IMR-90 (cell line): ENCODE measurements around the gene WHRN. TPM values are rescaled to one million over a fixed set of nuclear protein-coding genes. Genes with fewer than 3 reads are reported as not detected.
A peak's percentile ranks its signal among the peaks of the same experiment; 100 is the strongest.

Experiments used
- ATAC-seq: fragments of 200-7000 bp; cut with Tn5 transposase; 2 replicates; pipeline ENCODE4 v1.9.1; 2020; ENCODE audit warnings: low read depth, mild to moderate bottlenecking, moderate library complexity
- BruUV-seq: library from RNA; stranded (reverse); fragments of 400-500 nt; replicated peaks from 2 replicates; lab custom pipeline; 2021; lab: Mats Ljungman, UMichigan
- CTCF ChIA-PET: fragments of 300-600 bp; formaldehyde crosslinking; extraction: SDS; loops from one replicate; lab custom pipeline; 2021; ENCODE audit warnings: antibody characterized with exemption; lab: Yijun Ruan, JAX
- POLR2A ChIA-PET: fragments of 300-600 bp; sonication (Branson Sonifier 250); formaldehyde crosslinking; loops from one replicate; lab custom pipeline; 2022; ENCODE audit warnings: antibody characterized with exemption; ENCODE audit not compliant: unreplicated experiment; lab: Charles Lee
- DNase-seq: peaks from one replicate; pipeline ENCODE4 v3.0.0; 2013
- H2AFZ ChIP-seq: replicated peaks from 2 replicates; pipeline ENCODE3; 2013; ENCODE audit warnings: low read length, mild to moderate bottlenecking; ENCODE audit not compliant: poor library complexity
- H2AK5ac ChIP-seq: 2 replicates; pipeline ENCODE4 v1.6.1; 2013; ENCODE audit warnings: low read depth, low read length, inconsistent platforms
- H2AK9ac ChIP-seq: replicated peaks from 2 replicates; pipeline ENCODE3; 2013; ENCODE audit warnings: mild to moderate bottlenecking, low read depth, low read length, moderate library complexity; ENCODE audit not compliant: poor library complexity
- H2BK120ac ChIP-seq: 2 replicates; pipeline ENCODE4 v1.6.1; 2013; ENCODE audit warnings: low read depth, low read length, inconsistent platforms
- H2BK15ac ChIP-seq: 3 replicates; pipeline ENCODE4 v1.6.1; 2013; ENCODE audit warnings: low read depth, low read length, inconsistent platforms
- H2BK20ac ChIP-seq: 2 replicates; pipeline ENCODE4 v1.6.1; 2013; ENCODE audit warnings: low read depth, mild to moderate bottlenecking, inconsistent platforms, low read length, moderate library complexity
- H2BK5ac ChIP-seq: 2 replicates; pipeline ENCODE4 v1.6.1; 2013; ENCODE audit warnings: mild to moderate bottlenecking, low read depth, low read length, inconsistent platforms; ENCODE audit not compliant: poor library complexity, severe bottlenecking
- H3K14ac ChIP-seq: replicated peaks from 2 replicates; pipeline ENCODE4 v1.6.1; 2013; ENCODE audit warnings: low read depth, low read length, inconsistent platforms
- H3K18ac ChIP-seq: 2 replicates; pipeline ENCODE4 v1.6.1; 2013; ENCODE audit warnings: low read depth, low read length, control low read depth
- H3K23ac ChIP-seq: 2 replicates; pipeline ENCODE4 v1.6.1; 2013; ENCODE audit warnings: low read depth, low read length, inconsistent platforms
- H3K27ac ChIP-seq: 2 replicates; pipeline ENCODE4 v1.5.1; 2013; ENCODE audit warnings: mild to moderate bottlenecking, control low read depth, low read length; ENCODE audit not compliant: insufficient read depth
- H3K27me3 ChIP-seq: 2 replicates; pipeline ENCODE4 v1.6.1; 2013; ENCODE audit warnings: low read length; ENCODE audit not compliant: control insufficient read depth, insufficient read depth
- H3K36me3 ChIP-seq: 2 replicates; pipeline ENCODE4 v1.6.1; 2013; ENCODE audit warnings: low read length, mixed read lengths; ENCODE audit not compliant: control insufficient read depth, insufficient read depth
- H3K4ac ChIP-seq: 2 replicates; pipeline ENCODE4 v1.6.1; 2013; ENCODE audit warnings: low read depth, low read length, inconsistent platforms
- H3K4me1 ChIP-seq: 2 replicates; pipeline ENCODE4 v1.6.1; 2013; ENCODE audit warnings: low read length, mixed read lengths; ENCODE audit not compliant: control insufficient read depth, insufficient read depth
- H3K4me2 ChIP-seq: 2 replicates; pipeline ENCODE4 v1.6.1; 2013; ENCODE audit warnings: low read depth, mild to moderate bottlenecking, control low read depth, low read length, moderate library complexity
- H3K4me3 ChIP-seq: 2 replicates; pipeline ENCODE4 v1.5.1; 2013; ENCODE audit warnings: low read depth, mild to moderate bottlenecking, control low read depth, low read length, moderate library complexity; ENCODE audit not compliant: insufficient read depth
- H3K56ac ChIP-seq: 2 replicates; pipeline ENCODE4 v1.6.1; 2013; ENCODE audit warnings: low read length, inconsistent platforms; ENCODE audit not compliant: insufficient read depth; ENCODE audit errors: extremely low read depth
- H3K79me1 ChIP-seq, 2 experiments: 2 replicates each; pipeline ENCODE4 v1.6.1; 2013; ENCODE audit warnings: low read length in 2 of 2, inconsistent platforms in 1 of 2, low read depth in 1 of 2
- H3K9ac ChIP-seq: 2 replicates; pipeline ENCODE4 v1.6.1; 2013; ENCODE audit warnings: low read depth, low read length, control low read depth
- H3K9me1 ChIP-seq: 2 replicates; pipeline ENCODE4 v1.6.1; 2013; ENCODE audit warnings: low read length, inconsistent platforms; ENCODE audit not compliant: insufficient read depth
- H3K9me3 ChIP-seq: 2 replicates; pipeline ENCODE4 v1.6.1; 2013; ENCODE audit warnings: low read length; ENCODE audit not compliant: control insufficient read depth, insufficient read depth
- H4K20me1 ChIP-seq: 2 replicates; pipeline ENCODE4 v1.6.1; 2013; ENCODE audit warnings: low read length, inconsistent platforms; ENCODE audit not compliant: insufficient read depth
- H4K5ac ChIP-seq: 2 replicates; pipeline ENCODE4 v1.6.1; 2013; ENCODE audit warnings: mild to moderate bottlenecking, low read depth, low read length, control low read depth
- H4K8ac ChIP-seq, 2 experiments: 2 replicates each; pipeline ENCODE4 v1.6.1; 2013; ENCODE audit warnings: low read depth in 2 of 2, low read length in 2 of 2, control low read depth in 1 of 2, inconsistent platforms in 1 of 2
- H4K91ac ChIP-seq: 2 replicates; pipeline ENCODE4 v1.6.1; 2013; ENCODE audit warnings: low read depth, low read length, inconsistent platforms; ENCODE audit not compliant: insufficient read depth
- CTCF ChIP-seq: conservative IDR thresholded peaks from 2 replicates; pipeline ENCODE4 v1.5.1; 2012; ENCODE audit warnings: mild to moderate bottlenecking, low read depth, low read length, improper control_type of control experiment
- ELK1 ChIP-seq: fragments of 150-350 bp; IDR thresholded peaks from 2 replicates; pipeline ENCODE4 v1.6.1; 2016; ENCODE audit warnings: low read depth, mild to moderate bottlenecking, low read length, moderate library complexity, borderline replicate concordance
- FOS ChIP-seq: fragments of 150-350 bp; IDR thresholded peaks from 2 replicates; pipeline ENCODE4 v1.6.1; 2016; ENCODE audit warnings: low read depth, low read length
- NFE2L2 ChIP-seq: fragments of 150-350 bp; IDR thresholded peaks from 2 replicates; pipeline ENCODE4 v1.6.1; 2016; ENCODE audit warnings: low read depth, mild to moderate bottlenecking, low read length
- RFX5 ChIP-seq: IDR thresholded peaks from 2 replicates; pipeline ENCODE4 v1.8.0; 2012; ENCODE audit warnings: low read depth, mild to moderate bottlenecking, low read length, moderate library complexity
- SMC3 ChIP-seq: fragments of 150-350 bp; IDR thresholded peaks from 2 replicates; pipeline ENCODE4 v1.6.1; 2016; ENCODE audit warnings: low read depth, mild to moderate bottlenecking, antibody characterized with exemption, low read length, moderate library complexity
- USF2 ChIP-seq: fragments of 150-350 bp; IDR thresholded peaks from 2 replicates; pipeline ENCODE4 v1.6.1; 2017; ENCODE audit warnings: mild to moderate bottlenecking, antibody characterized with exemption, low read length, low read depth
- WGBS, 2 experiments: methylation state at CpG; one replicate each; pipeline versions ENCODE4 v1.1.5 to v1.1.7; 2013; ENCODE audit warnings: missing lambda C conversion rate in 2 of 2; ENCODE audit not compliant: insufficient read length in 1 of 2; ENCODE audit errors: extremely low coverage in 2 of 2; 5-methylcytosine and 5-hydroxymethylcytosine counted together
- dilution Hi-C: fragments of 300-500 bp; cut with HindIII; formaldehyde crosslinking; loops from one replicate; pipeline ENCODE4 v1.14.3; 2018; ENCODE audit warnings: low sequenced_read_pairs; ENCODE audit not compliant: unreplicated experiment
- in situ Hi-C: fragments of 300-500 bp; cut with MboI; formaldehyde crosslinking; loops from 3 replicates; pipeline ENCODE4 v1.14.3; 2019; ENCODE audit warnings: low sequenced_read_pairs, inconsistent platforms, mixed read lengths
- intact Hi-C: fragments of 100-400 bp; cut with micrococcal nuclease; formaldehyde crosslinking; loops from 2 replicates; pipeline ENCODE4 v1.10.0; 2022
- polyA plus RNA-seq, 3 experiments: library from polyadenylated mRNA; depleted of rRNA; stranded (reverse); fragments of >200 nt; gene quantifications; 2 replicates each; pipeline ENCODE4 v1.2.3, GENCODE V29; 2012; ENCODE audit warnings: low replicate concordance in 1 of 3
- total RNA-seq: library from RNA; depleted of rRNA; stranded (reverse); fragments of >200 nt; gene quantifications from 2 replicates; pipeline ENCODE4 v1.2.3, GENCODE V29; 2012

WHRN gene
- total and polyA plus RNA-seq, 2 of the 4 experiments (the other 2 are of a cell fraction), result 0.18 to 2.6 TPM

- no peak overlapping the region for H2AK5ac ChIP-seq
- no peak overlapping the region for H3K4me2 ChIP-seq
- no peaks in the 10 kb centered on the region for H3K36me3 ChIP-seq
- no peaks in the 10 kb centered on the region for H3K9me1 ChIP-seq
- 80% methylated on average over 1 of the region's 2 CpGs; no CpG with 5 or more reads in 1 of the 2 experiments for WGBS, 2 experiments
- no peak overlapping the region; the same call in 1 of the 2 replicates for H4K5ac ChIP-seq
- H2AK9ac ChIP-seq, result no peak overlapping the region
- ATAC-seq, result no peak
- no peak overlapping the region for H2BK20ac ChIP-seq
- no peak overlapping the region for H3K14ac ChIP-seq
- intact Hi-C loops, result loop anchor here (10.0 kb wide), 1 partner anchor 500 kb away; no protein-coding TSS in a partner anchor
- H3K9me3 ChIP-seq, result no peaks in the 10 kb centered on the region
- dilution Hi-C loops, result no loop called here
- H3K79me1 ChIP-seq, result no peaks in the 10 kb centered on the region
- H4K20me1 ChIP-seq, result 0 out of 2 replicates have a peak, but pooled peaks cover 2% of the 10 kb centered on the region
- ChIA-PET POLR2A (no interaction called here), CTCF (interaction anchor here (0.5 to 2.0 kb wide), 4 partner anchors 10 to 248 kb away, joined by 4 to 24 read pairs (median 8); no protein-coding TSS in a partner anchor)
- H2BK5ac ChIP-seq, result no peak overlapping the region
- H3K9ac ChIP-seq, result no peak overlapping the region
- peak overlapping the region; percentile 11; the same call in 1 of the 2 replicates for H2BK120ac ChIP-seq
- 0 out of 2 replicates have a peak, but pooled peaks cover 5% of the 10 kb centered on the region for H3K27me3 ChIP-seq
- no peak overlapping the region for H3K27ac ChIP-seq
- H3K4me1 ChIP-seq, result no peaks in the 10 kb centered on the region
- H3K4ac ChIP-seq, result peak overlapping the region; percentile 26; the same call in 1 of the 2 replicates
- in situ Hi-C loops, result loop anchor here (10.0 kb wide), 2 partner anchors 330 to 500 kb away; no protein-coding TSS in a partner anchor
- DNase-seq, result no peak
- H3K18ac ChIP-seq, result peak overlapping the region; percentile 37
- no peak for TF ChIP-seq USF2
- TF ChIP-seq ELK1, result no peak
- no peak for TF ChIP-seq FOS
- no peak for TF ChIP-seq RFX5
- no peak for TF ChIP-seq NFE2L2
- no peak for TF ChIP-seq CTCF
- no peak for TF ChIP-seq SMC3
- BruUV-seq, result no TSS peak
- H2AFZ ChIP-seq, result peak overlapping the region; percentile 50
- H4K8ac ChIP-seq, result peak overlapping the region in 1 of 2 experiments; percentile 59; a peak in 2 of 4 replicates
- peak overlapping the region; percentile 23; the same call in 1 of the 2 replicates for H4K91ac ChIP-seq
- no peak overlapping the region for H3K23ac ChIP-seq
- H2BK15ac ChIP-seq, result no peak overlapping the region
- H3K4me3 ChIP-seq, result no peak overlapping the region
- no peak overlapping the region for H3K56ac ChIP-seq
Measured at GRCh38 chr9:114404531-114404930, 100.7 kb downstream of the WHRN start.
